D341Med (cell line): ENCODE results near the gene PYCARD.
A peak's percentile ranks its signal among the peaks of the same experiment; 100 is the strongest.
"Not testable (repeated sequence)": the region's sequence is repeated elsewhere in the genome, so short reads cannot be mapped to it uniquely, and the experiment has no call there.

Experiments used
- DNase-seq: peaks from one replicate; pipeline ENCODE4 v3.0.0; 2012; ENCODE audit warnings: low spot score

Gene PYCARD

GRCh38 chr16:31190818-31191444 is 11.6 kb downstream of the PYCARD start:
- DNase-seq, result no peak

GRCh38 chr16:31190061-31190460 is 12.5 kb downstream of the PYCARD start:
- no peak for DNase-seq

GRCh38 chr16:31189412-31189778 is 13.2 kb downstream of the PYCARD start:
- no peak for DNase-seq

DNA sequence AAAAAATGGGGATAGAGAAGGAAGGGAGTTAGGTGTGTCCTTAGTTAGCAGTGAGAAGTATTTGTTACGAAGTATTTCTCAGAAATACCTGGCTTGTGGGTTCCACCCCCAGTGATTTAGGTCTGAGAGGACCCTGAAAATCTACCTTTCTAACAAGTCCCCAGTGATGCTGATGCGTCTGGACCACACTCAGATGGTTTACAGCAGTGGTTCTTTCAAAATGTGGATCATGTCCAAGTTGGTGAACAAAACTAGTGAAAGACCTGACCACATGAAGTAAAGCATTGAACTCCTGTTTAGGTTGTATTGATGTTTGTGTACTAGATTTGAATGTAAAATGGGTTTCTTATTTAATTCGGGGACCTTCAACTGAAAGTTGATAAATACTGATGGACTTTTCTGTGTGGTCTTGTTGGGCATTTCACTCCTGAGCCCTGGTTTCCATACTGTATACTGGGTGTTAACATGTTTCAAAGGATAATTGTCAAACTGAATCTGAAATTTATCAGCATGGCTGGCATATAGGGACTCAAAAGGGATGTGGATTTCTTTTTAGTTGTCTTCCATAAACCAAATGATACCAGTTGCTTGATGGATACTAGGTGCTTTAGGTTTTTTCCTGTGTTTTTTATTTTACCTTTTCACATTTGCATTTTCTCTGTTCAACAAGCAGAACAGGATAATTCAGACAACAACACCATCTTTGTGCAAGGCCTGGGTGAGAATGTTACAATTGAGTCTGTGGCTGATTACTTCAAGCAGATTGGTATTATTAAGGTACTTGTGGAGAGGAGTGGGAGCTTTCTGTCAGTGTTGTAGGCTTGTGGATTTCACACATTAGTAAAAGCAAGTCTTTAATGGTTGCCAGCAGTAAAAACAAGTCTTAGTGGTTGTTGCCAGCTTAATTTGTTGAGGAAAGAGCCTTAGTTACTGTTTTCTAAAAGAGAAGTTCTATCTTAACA is 13.8 kb downstream of the PYCARD start:
- DNase-seq, result no peak

DNA sequence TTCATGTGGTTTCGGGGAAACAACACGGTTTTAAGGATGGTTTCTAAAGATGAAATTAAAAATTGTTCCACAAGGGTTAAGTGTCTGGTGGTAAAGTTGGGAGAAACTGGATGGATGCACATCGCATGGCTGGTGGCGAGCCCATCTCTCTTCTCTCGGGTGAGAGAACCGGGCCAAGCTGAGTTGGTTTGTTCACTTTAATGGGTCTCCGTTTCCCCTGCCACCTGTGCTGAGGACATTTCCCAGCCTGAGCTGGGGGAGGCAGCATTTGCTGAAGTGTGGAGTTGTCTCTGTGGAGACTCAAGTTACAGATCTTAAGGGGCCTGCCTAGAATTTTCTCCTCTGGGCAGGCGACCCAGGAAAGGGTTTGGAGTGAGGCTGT is 14.8 kb downstream of the PYCARD start:
- no peak for DNase-seq

- no peak for DNase-seq
Measured at GRCh38 chr16:31186930-31187807, 15.4 kb downstream of the PYCARD start.

GRCh38 chr16:31186176-31186575 is 16.4 kb downstream of the PYCARD start:
- DNase-seq, result no peak

GRCh38 chr16:31185339-31185738 is 17.2 kb downstream of the PYCARD start:
- DNase-seq, result no peak

DNA sequence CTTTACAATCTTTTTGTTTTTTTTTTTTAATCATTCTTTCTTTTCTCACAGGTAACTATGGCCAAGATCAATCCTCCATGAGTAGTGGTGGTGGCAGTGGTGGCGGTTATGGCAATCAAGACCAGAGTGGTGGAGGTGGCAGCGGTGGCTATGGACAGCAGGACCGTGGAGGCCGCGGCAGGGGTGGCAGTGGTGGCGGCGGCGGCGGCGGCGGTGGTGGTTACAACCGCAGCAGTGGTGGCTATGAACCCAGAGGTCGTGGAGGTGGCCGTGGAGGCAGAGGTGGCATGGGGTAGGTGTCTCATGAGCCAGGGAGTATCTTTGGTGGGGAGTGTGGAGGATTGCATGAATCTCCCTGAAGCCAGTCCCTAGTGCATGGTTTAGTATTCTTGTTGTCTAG is 17.7 kb downstream of the PYCARD start:
- DNase-seq, result no peak

- no peak for DNase-seq
Measured at GRCh38 chr16:31183432-31184428, 18.8 kb downstream of the PYCARD start.

DNA sequence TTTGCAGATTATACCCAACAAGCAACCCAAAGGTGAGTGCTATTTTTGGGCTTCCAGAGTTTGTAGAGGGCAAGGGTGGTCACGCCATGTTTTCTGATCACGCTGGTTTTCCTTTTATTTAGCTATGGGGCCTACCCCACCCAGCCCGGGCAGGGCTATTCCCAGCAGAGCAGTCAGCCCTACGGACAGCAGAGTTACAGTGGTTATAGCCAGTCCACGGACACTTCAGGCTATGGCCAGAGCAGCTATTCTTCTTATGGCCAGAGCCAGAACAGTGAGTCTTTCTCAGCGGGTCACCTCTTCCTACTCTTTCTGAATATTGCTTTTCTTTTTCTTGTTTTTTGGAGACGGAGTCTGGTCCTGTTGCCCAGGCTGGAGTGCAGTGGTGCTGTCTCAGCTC is 20.2 kb downstream of the PYCARD start:
- DNase-seq, result no peak

GRCh38 chr16:31181102-31181830 is 21.3 kb downstream of the PYCARD start:
- no peak for DNase-seq

GRCh38 chr16:31179747-31180459 is 22.7 kb downstream of the PYCARD start, which contains the start of gene FUS:
Gene FUS, plus strand, starts transcription at chr16:31180139. Its CDS starts 76 bp downstream, at chr16:31180215.
- DNase-seq, result peak; percentile 95

DNA sequence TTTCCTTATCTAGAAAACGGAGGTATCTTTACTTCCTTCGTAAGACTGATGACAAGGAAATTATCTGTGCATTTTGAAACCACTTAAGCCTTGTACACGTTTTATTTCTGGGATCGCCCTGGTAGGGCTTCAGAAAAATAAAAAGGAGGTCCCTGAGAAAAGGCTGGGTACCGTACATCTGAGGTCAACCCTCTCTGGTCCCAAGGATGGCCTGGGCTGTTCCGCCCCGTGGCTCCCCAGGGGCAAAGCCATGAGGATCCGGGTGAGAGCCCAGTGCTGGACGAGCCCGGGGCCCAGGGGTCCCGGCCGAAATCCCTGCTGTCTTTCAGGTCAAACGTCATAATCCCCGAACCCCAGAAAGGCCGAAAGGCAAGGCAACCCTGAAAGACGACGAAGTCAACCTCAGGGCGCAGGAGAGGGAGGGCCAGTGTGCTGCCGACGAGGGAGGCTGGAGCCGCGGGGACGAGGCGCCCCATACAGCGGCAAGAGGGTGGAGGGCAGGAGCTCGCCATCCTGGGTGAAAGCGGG is 23.3 kb downstream of the PYCARD start:
- no peak for DNase-seq

- DNase-seq, result no peak
Measured at GRCh38 chr16:31177136-31177535, 25.4 kb downstream of the PYCARD start.

DNA sequence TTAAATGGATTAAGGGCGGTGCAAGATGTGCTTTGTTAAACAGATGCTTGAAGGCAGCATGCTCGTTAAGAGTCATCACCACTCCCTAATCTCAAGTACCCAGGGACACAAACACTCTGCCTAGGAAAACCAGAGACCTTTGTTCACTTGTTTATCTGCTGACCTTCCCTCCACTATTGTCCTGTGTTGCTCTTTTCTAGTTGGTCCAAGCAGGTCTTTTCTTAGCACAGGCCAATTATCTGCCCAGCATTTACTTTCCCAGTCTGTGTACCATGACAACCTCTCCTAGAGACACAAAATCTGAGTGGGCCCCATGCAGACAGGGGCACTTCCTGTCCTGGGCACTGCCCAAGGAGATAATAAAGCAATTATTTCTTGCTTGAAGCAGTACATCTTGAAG is 32.5 kb downstream of the PYCARD start:
- not testable (repeated sequence) for DNase-seq

- no peak for DNase-seq
Measured at GRCh38 chr16:31168848-31169247, 33.7 kb downstream of the PYCARD start.

DNA sequence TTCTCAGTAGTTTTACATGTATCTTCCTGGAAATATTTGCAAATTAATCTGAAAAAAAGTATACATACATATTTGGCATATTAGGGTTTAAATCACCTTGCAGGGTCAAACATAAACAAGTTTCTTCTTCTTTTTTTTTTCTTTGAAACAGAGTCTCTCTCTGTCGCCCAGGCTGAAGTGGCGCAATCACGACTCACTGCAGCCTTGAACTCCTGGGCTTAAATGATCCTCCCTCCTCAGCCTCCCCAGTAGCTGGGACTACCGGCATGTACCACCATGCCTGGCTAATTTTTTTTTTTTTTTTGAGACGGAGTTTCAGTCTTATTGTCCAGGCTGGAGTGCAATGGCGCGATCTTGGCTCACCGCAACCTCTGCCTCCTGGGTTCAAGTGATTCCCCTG is 35.2 kb downstream of the PYCARD start:
- DNase-seq, result no peak

GRCh38 chr16:31157136-31157535 is 45.4 kb downstream of the PYCARD start:
- DNase-seq, result no peak
